DOHH2 (cell line): ENCODE data around the gene ALX3.

Experiments used
- H3F3A ChIP-seq: fragments of 200-600 bp; sonication (generic), shearing (Covaris generic); 2 replicates; pipeline ENCODE4 v1.6.0; 2016; ENCODE audit warnings: antibody characterized with exemption, mild to moderate bottlenecking; ENCODE audit not compliant: control insufficient read depth, insufficient read depth
- H3K27ac ChIP-seq: fragments of 200-600 bp; sonication (generic); 2 replicates; pipeline ENCODE4 v1.5.1; 2014; ENCODE audit warnings: low read depth, mild to moderate bottlenecking, low read length, moderate library complexity
- H3K27me3 ChIP-seq: fragments of 200-600 bp; sonication (generic); 2 replicates; pipeline ENCODE4 v1.6.1; 2014; ENCODE audit warnings: mild to moderate bottlenecking, low read length, mixed read lengths; ENCODE audit not compliant: control insufficient read depth
- H3K36me3 ChIP-seq: fragments of 200-600 bp; sonication (generic); 2 replicates; pipeline ENCODE4 v1.6.1; 2014; ENCODE audit warnings: mild to moderate bottlenecking, low read length, moderate library complexity, mixed read lengths; ENCODE audit not compliant: control insufficient read depth
- H3K4me1 ChIP-seq: fragments of 200-600 bp; sonication (generic); 2 replicates; pipeline ENCODE4 v1.6.1; 2014; ENCODE audit warnings: mild to moderate bottlenecking, low read length, mixed read lengths; ENCODE audit not compliant: control insufficient read depth
- H3K4me2 ChIP-seq: fragments of 200-600 bp; sonication (generic); 2 replicates; pipeline ENCODE4 v1.6.0; 2014; ENCODE audit warnings: mild to moderate bottlenecking, low read length, moderate library complexity
- H3K4me3 ChIP-seq: fragments of 200-600 bp; sonication (generic); 2 replicates; pipeline ENCODE4 v1.5.1; 2014; ENCODE audit warnings: mild to moderate bottlenecking, low read length, mixed read lengths
- H3K79me2 ChIP-seq: fragments of 200-600 bp; sonication (generic); 2 replicates; pipeline ENCODE4 v1.6.1; 2014; ENCODE audit warnings: mild to moderate bottlenecking, low read length, mixed read lengths; ENCODE audit not compliant: control insufficient read depth
- H3K9me2 ChIP-seq: fragments of 200-600 bp; sonication (generic); replicated peaks from 2 replicates; pipeline ENCODE4 v1.6.1; 2014; ENCODE audit warnings: mild to moderate bottlenecking, low read length, mixed read lengths; ENCODE audit not compliant: control insufficient read depth
- H3K9me3 ChIP-seq: fragments of 200-600 bp; sonication (generic); 2 replicates; pipeline ENCODE4 v1.6.1; 2014; ENCODE audit warnings: antibody characterized with exemption, low read length, mixed read lengths; ENCODE audit not compliant: control insufficient read depth, insufficient read depth
- H4K20me1 ChIP-seq: fragments of 200-600 bp; sonication (generic); 2 replicates; pipeline ENCODE4 v1.6.0; 2014; ENCODE audit warnings: low read depth, mild to moderate bottlenecking, antibody characterized with exemption, low read length, moderate library complexity; ENCODE audit not compliant: control insufficient read depth, insufficient read depth
- CTCF ChIP-seq: fragments of 200-600 bp; sonication (generic); IDR thresholded peaks from one replicate; pipeline ENCODE4 v1.5.1; 2014; ENCODE audit warnings: antibody characterized with exemption, mild to moderate bottlenecking, low read depth, low read length; ENCODE audit not compliant: poor library complexity, severe bottlenecking
- EZH2phosphoT487 ChIP-seq: fragments of 200-600 bp; sonication (generic); IDR thresholded peaks from 2 replicates; pipeline ENCODE4 v1.6.1; 2017; ENCODE audit warnings: borderline replicate concordance, mild to moderate bottlenecking, antibody characterized with exemption, low read length, moderate library complexity, mixed read lengths

The ALX3 gene

GRCh38 chr1:110087812-110088738 is 17.6 kb upstream of the ALX3 start:
- Histone ChIP-seq H3K4me1 (no peaks in the 10 kb centered on the region), H3F3A (no peaks in the 10 kb centered on the region), H3K9me3 (no peaks in the 10 kb centered on the region), H3K9me2 (no peaks in the 10 kb centered on the region), H3K4me3 (no peak overlapping the region), H3K79me2 (no peaks in the 10 kb centered on the region), H3K4me2 (no peak overlapping the region), H3K27me3 (peaks cover 58% of the 10 kb centered on the region), H3K27ac (no peak overlapping the region), H3K36me3 (no peaks in the 10 kb centered on the region), H4K20me1 (0 out of 2 replicates have a peak, but pooled peaks cover 7% of the 10 kb centered on the region)
- TF ChIP-seq CTCF = peak; percentile 72
- TF ChIP-seq EZH2phosphoT487 = no peak

- Histone ChIP-seq H3K4me1 (no peaks in the 10 kb centered on the region), H3K36me3 (no peaks in the 10 kb centered on the region), H3K27me3 (peaks cover 60% of the 10 kb centered on the region), H3K27ac (no peak overlapping the region), H4K20me1 (0 out of 2 replicates have a peak, but pooled peaks cover 7% of the 10 kb centered on the region), H3F3A (no peaks in the 10 kb centered on the region), H3K79me2 (no peaks in the 10 kb centered on the region), H3K4me2 (no peak overlapping the region), H3K9me2 (no peaks in the 10 kb centered on the region), H3K9me3 (no peaks in the 10 kb centered on the region), H3K4me3 (no peak overlapping the region)
- no peak for TF ChIP-seq EZH2phosphoT487
- TF ChIP-seq CTCF = no peak
Measured at GRCh38 chr1:110086961-110087360, 16.5 kb upstream of the ALX3 start.

- no peaks in the 10 kb centered on the region for H3K36me3 ChIP-seq
- no peaks in the 10 kb centered on the region for H3F3A ChIP-seq
- H3K4me3 ChIP-seq = no peak overlapping the region
- no peaks in the 10 kb centered on the region for H3K79me2 ChIP-seq
- H3K27me3 ChIP-seq = peaks cover 54% of the 10 kb centered on the region
- H3K4me1 ChIP-seq = no peaks in the 10 kb centered on the region
- no peak overlapping the region for H3K4me2 ChIP-seq
- H3K27ac ChIP-seq = no peak overlapping the region
- no peaks in the 10 kb centered on the region for H3K9me2 ChIP-seq
- TF ChIP-seq CTCF = no peak
- 0 out of 2 replicates have a peak, but pooled peaks cover 7% of the 10 kb centered on the region for H4K20me1 ChIP-seq
- H3K9me3 ChIP-seq = no peaks in the 10 kb centered on the region
Measured at GRCh38 chr1:110085671-110086070, 15.2 kb upstream of the ALX3 start.
